Ishikawa (cell line): ENCODE results near the gene FOXJ1.

Experiments
- CEBPB ChIP-seq: IDR thresholded peaks from 2 replicates; pipeline ENCODE4 v1.6.1; 2012
- CREB1 ChIP-seq: IDR thresholded peaks from 2 replicates; pipeline ENCODE4 v1.6.1; 2012; ENCODE audit warnings: low read depth
- EP300 ChIP-seq: IDR thresholded peaks from 2 replicates; pipeline ENCODE4 v1.6.1; 2012; ENCODE audit warnings: borderline replicate concordance
- FOXM1 ChIP-seq: IDR thresholded peaks from 2 replicates; pipeline ENCODE4 v1.6.1; 2012; ENCODE audit warnings: low read depth, borderline replicate concordance
- MAX ChIP-seq: IDR thresholded peaks from 2 replicates; pipeline ENCODE4 v1.6.1; 2012
- NFIC ChIP-seq: IDR thresholded peaks from 2 replicates; pipeline ENCODE4 v1.6.1; 2012
- RAD21 ChIP-seq: IDR thresholded peaks from 2 replicates; pipeline ENCODE4 v1.6.1; 2012; ENCODE audit warnings: low read depth
- REST ChIP-seq: IDR thresholded peaks from 2 replicates; pipeline ENCODE4 v1.6.1; 2012; ENCODE audit warnings: low read depth, mild to moderate bottlenecking
- TAF1 ChIP-seq: IDR thresholded peaks from 2 replicates; pipeline ENCODE4 v1.6.1; 2012; ENCODE audit warnings: low read depth, mild to moderate bottlenecking
- TCF12 ChIP-seq: IDR thresholded peaks from 2 replicates; pipeline ENCODE4 v1.6.1; 2012; ENCODE audit warnings: low read depth
- YY1 ChIP-seq: IDR thresholded peaks from 2 replicates; pipeline ENCODE4 v1.6.1; 2012; ENCODE audit warnings: low read depth

GRCh38 chr17:76111956-76112355 is 29.1 kb downstream of the FOXJ1 start:
- TF ChIP-seq NFIC (no peak), TAF1 (no peak), RAD21 (no peak), REST (no peak), CEBPB (no peak), CREB1 (no peak), YY1 (no peak), EP300 (no peak), MAX (no peak), TCF12 (no peak), FOXM1 (no peak)
